Uterus (tissue), 2 donors: ENCODE data around the gene ZNF536.

Experiments
- POLR2A ChIP-seq, 2 donors: fragments of 450-650 bp; IDR thresholded peaks; one replicate each; pipeline ENCODE4 v1.6.1; 2016; ENCODE audit warnings: antibody characterized with exemption in 2 of 2, mild to moderate bottlenecking in 1 of 2, moderate library complexity in 1 of 2
- TF ChIP-seq, protein P1 (sequence below), 4 experiments: fragments of 200-600 bp in 2 of 4; fragments of 450-650 bp in 2 of 4; sonication (generic) in 2 of 4; IDR thresholded peaks; one replicate each; pipeline ENCODE4 v1.5.1; 2016 to 2019; ENCODE audit warnings: antibody characterized with exemption in 4 of 4, mild to moderate bottlenecking in 2 of 4, moderate library complexity in 1 of 4

DNA sequence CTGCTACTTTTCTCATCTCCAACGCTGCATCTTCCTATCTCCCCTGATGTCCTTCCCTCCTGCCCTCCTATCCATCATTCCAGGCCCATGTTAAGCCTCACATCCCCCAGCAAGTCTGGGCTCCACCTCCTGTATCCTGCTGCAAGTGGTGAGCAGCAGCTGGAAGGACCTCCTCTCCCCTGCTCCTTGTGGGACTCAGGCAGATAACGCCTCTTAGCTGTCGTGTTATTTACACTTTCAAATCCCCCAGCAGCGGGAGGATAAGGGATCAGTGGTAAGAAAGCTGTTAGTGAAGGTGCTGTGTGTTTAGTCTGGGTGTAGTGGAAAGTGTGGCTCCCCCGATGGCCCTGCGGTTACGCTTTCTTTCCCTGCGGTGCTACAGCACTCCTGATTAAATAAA, 211.9 kb downstream of the ZNF536 start:
- TF ChIP-seq, protein P1, sequence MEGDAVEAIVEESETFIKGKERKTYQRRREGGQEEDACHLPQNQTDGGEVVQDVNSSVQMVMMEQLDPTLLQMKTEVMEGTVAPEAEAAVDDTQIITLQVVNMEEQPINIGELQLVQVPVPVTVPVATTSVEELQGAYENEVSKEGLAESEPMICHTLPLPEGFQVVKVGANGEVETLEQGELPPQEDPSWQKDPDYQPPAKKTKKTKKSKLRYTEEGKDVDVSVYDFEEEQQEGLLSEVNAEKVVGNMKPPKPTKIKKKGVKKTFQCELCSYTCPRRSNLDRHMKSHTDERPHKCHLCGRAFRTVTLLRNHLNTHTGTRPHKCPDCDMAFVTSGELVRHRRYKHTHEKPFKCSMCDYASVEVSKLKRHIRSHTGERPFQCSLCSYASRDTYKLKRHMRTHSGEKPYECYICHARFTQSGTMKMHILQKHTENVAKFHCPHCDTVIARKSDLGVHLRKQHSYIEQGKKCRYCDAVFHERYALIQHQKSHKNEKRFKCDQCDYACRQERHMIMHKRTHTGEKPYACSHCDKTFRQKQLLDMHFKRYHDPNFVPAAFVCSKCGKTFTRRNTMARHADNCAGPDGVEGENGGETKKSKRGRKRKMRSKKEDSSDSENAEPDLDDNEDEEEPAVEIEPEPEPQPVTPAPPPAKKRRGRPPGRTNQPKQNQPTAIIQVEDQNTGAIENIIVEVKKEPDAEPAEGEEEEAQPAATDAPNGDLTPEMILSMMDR (IDR thresholded peaks at IDR 0.05) = no peak
- TF ChIP-seq POLR2A (IDR thresholded peaks at IDR 0.05) = no peak
